Measurements from ENCODE around the gene MON1A. TPM values are rescaled to one million over a fixed set of nuclear protein-coding genes. Genes with fewer than 3 reads are reported as not detected.

The MON1A gene
- total RNA-seq, 2 donors from 2014 or later = 9.1 to 12.0 TPM

GRCh38 chr3:49898991-49899390, 30.6 kb downstream of the MON1A start:
- Mint-ChIP-seq H3K27me3 (ENCODE audit: low read depth) (no peaks in the 10 kb centered on the region), H3K36me3 (ENCODE audit: insufficient read depth in 2 of 2) (no peaks in the 10 kb centered on the region), H3K9me3 (no peaks in the 10 kb centered on the region), H3K4me1 (ENCODE audit: low read depth) (no peaks in the 10 kb centered on the region), H3K4me3 (no peak overlapping the region), H3K27ac (no peak overlapping the region)
- no peak for ATAC-seq (replicated peaks in 1 of 2)
- DNase-seq = no peak

DNA sequence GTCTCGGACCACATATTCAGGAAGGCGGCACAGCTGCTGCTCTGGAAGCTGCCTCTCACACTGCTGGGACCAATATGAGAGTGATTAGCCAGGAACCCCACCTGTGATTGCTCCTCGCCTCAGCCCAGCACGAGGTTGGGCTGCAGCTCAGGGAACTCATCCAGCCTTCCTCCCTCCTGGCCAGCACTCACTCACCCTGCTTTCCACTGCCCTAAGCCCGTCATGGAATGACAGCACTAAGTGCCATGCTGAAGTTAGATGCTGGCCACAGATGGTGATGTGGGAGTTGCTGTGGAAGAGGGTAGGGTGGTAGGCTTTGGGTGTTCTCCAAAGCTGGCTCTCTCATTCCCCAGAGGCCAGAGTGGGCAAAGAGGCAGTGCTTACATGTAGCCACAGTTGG, 33.3 kb downstream of the MON1A start:
- Mint-ChIP-seq H3K36me3 (ENCODE audit: insufficient read depth in 2 of 2) (no peaks in the 10 kb centered on the region), H3K4me3 (no peak overlapping the region), H3K27me3 (ENCODE audit: low read depth) (no peaks in the 10 kb centered on the region), H3K27ac (no peak overlapping the region), H3K4me1 (ENCODE audit: low read depth) (no peaks in the 10 kb centered on the region), H3K9me3 (no peaks in the 10 kb centered on the region)
- DNase-seq = no peak
- ATAC-seq (replicated peaks in 1 of 2) = no peak

GRCh38 chr3:49895791-49896190, 33.8 kb downstream of the MON1A start:
- DNase-seq (no peak), ATAC-seq (replicated peaks in 1 of 2) (no peak)
- no peak overlapping the region for H3K4me3 Mint-ChIP-seq
- no peaks in the 10 kb centered on the region for H3K27me3 Mint-ChIP-seq (ENCODE audit: low read depth)
- H3K9me3 Mint-ChIP-seq = no peaks in the 10 kb centered on the region
- no peaks in the 10 kb centered on the region for H3K4me1 Mint-ChIP-seq (ENCODE audit: low read depth)
- H3K27ac Mint-ChIP-seq = no peak overlapping the region
- H3K36me3 Mint-ChIP-seq (ENCODE audit: insufficient read depth in 2 of 2) = no peaks in the 10 kb centered on the region

DNA sequence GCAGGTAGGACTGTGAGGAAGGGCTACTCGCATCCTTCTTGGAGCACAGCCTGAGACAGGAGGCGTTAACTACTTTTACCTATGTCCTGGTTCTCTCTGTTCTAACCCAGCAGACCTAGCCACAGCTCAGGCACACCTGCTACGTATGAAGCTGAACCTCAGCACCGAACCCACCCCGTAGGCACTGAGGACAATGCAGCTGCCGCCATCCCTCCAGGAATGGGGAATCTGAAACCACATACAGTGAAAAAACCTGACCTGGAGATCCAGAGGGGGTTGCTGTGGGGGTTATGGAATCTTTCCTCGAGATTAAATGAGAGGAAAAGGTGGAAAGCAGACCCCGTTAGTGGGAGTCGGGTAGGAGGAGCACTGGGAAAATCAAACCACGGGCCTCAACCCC, 40.3 kb downstream of the MON1A start:
- DNase-seq = no peak
- Mint-ChIP-seq H3K4me3 (no peak overlapping the region), H3K27ac (no peak overlapping the region), H3K9me3 (no peaks in the 10 kb centered on the region), H3K27me3 (ENCODE audit: low read depth) (no peaks in the 10 kb centered on the region), H3K36me3 (ENCODE audit: insufficient read depth in 2 of 2) (no peaks in the 10 kb centered on the region), H3K4me1 (ENCODE audit: low read depth) (no peaks in the 10 kb centered on the region)
- no peak for ATAC-seq (replicated peaks in 1 of 2)

- H3K27me3 Mint-ChIP-seq (ENCODE audit: low read depth) = no peaks in the 10 kb centered on the region
- H3K36me3 Mint-ChIP-seq (ENCODE audit: insufficient read depth in 2 of 2) = no peaks in the 10 kb centered on the region
- DNase-seq (no peak), ATAC-seq (replicated peaks in 1 of 2) (no peak)
- H3K4me1 Mint-ChIP-seq (ENCODE audit: low read depth) = no peaks in the 10 kb centered on the region
- no peak overlapping the region for H3K4me3 Mint-ChIP-seq
- no peaks in the 10 kb centered on the region for H3K9me3 Mint-ChIP-seq
- no peak overlapping the region for H3K27ac Mint-ChIP-seq
Measured at GRCh38 chr3:49886922-49887265, 42.7 kb downstream of the MON1A start.

DNA sequence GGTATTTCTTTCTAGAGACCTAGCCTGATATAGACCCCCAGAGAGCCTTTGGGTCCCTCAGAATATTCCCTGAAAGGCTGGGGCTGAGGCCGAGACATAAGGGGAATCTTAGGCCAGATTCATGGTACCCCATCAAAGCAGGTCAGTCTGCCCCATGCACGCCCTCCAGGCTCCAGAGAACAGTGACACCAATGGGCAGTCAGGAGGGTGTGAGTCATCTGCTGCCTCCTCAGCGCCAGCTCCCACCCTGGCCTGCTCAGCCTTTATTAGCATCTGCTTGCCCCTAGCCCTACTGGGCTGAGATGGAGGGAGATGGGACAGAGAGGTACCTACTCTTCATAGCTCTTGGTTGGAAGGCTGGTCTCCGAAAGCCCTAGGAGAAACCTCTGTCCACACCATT, 45.6 kb downstream of the MON1A start:
- DNase-seq = no peak
- H3K4me1 Mint-ChIP-seq (ENCODE audit: low read depth) = no peaks in the 10 kb centered on the region
- H3K27ac Mint-ChIP-seq = no peak overlapping the region
- ATAC-seq (replicated peaks in 1 of 2) = no peak
- no peaks in the 10 kb centered on the region for H3K27me3 Mint-ChIP-seq (ENCODE audit: low read depth)
- no peak overlapping the region for H3K4me3 Mint-ChIP-seq
- no peaks in the 10 kb centered on the region for H3K9me3 Mint-ChIP-seq
- no peaks in the 10 kb centered on the region for H3K36me3 Mint-ChIP-seq (ENCODE audit: insufficient read depth in 2 of 2)

- DNase-seq = no peak
- Mint-ChIP-seq H3K27ac (no peak overlapping the region), H3K4me3 (no peak overlapping the region), H3K4me1 (ENCODE audit: low read depth) (no peaks in the 10 kb centered on the region), H3K27me3 (ENCODE audit: low read depth) (no peaks in the 10 kb centered on the region), H3K36me3 (ENCODE audit: insufficient read depth in 2 of 2) (no peaks in the 10 kb centered on the region), H3K9me3 (no peaks in the 10 kb centered on the region)
- no peak for ATAC-seq (replicated peaks in 1 of 2)
Measured at GRCh38 chr3:49882166-49882565, 47.4 kb downstream of the MON1A start.

- DNase-seq = no peak
- Mint-ChIP-seq H3K9me3 (no peaks in the 10 kb centered on the region), H3K27ac (no peak overlapping the region), H3K4me1 (ENCODE audit: low read depth) (no peaks in the 10 kb centered on the region), H3K36me3 (ENCODE audit: insufficient read depth in 2 of 2) (no peaks in the 10 kb centered on the region), H3K4me3 (no peak overlapping the region), H3K27me3 (ENCODE audit: low read depth) (no peaks in the 10 kb centered on the region)
- no peak for ATAC-seq (replicated peaks in 1 of 2)
Measured at GRCh38 chr3:49880581-49881315, 48.9 kb downstream of the MON1A start.

DNA sequence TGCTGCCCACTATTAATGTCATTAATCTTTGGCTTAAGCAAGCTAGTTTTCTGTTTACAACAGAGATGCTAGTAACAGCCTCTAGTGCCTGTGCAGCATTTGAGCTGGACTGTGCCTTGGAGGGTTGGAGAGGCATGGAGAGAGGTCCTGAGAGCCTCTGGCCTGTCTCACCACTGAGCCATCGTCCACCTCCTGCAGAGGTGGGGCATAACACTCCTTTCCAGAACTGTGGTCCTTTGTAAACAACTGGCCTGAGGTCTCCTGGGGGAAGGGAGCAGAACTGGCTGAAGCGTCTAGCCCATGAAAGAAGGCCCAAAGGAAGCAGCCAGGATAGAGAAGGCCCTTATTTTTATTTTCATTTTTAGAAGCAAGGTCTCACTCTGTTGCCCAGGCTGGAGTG, 49.9 kb downstream of the MON1A start:
- Mint-ChIP-seq H3K9me3 (no peaks in the 10 kb centered on the region), H3K27me3 (ENCODE audit: low read depth) (no peaks in the 10 kb centered on the region), H3K36me3 (ENCODE audit: insufficient read depth in 2 of 2) (no peaks in the 10 kb centered on the region), H3K4me1 (ENCODE audit: low read depth) (no peaks in the 10 kb centered on the region), H3K27ac (no peak overlapping the region), H3K4me3 (no peak overlapping the region)
- DNase-seq (no peak), ATAC-seq (replicated peaks in 1 of 2) (no peak)

DNA sequence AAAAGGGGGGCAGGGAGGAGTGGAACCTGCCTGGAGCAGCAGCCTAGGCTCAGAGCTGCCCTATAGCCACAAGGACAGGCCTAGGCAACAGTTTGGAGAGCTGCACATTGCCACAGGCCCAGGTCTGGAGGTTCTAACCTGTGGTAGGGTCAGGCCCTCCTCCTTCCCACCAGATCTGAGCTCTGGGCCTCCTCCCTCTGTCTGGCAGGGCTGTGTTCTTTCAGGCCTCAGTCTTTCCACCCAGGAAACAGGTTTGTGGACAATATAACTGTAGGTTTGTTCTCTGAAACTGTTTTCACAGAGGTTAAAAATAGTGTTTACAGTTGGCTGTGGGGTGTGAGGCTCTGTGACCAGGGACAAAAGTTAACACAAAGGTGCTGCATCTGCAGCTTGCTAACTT, 50.9 kb downstream of the MON1A start:
- Mint-ChIP-seq H3K9me3 (no peaks in the 10 kb centered on the region), H3K4me3 (no peak overlapping the region), H3K27me3 (ENCODE audit: low read depth) (no peaks in the 10 kb centered on the region), H3K4me1 (ENCODE audit: low read depth) (no peaks in the 10 kb centered on the region), H3K27ac (no peak overlapping the region), H3K36me3 (ENCODE audit: insufficient read depth in 2 of 2) (no peaks in the 10 kb centered on the region)
- no peak for DNase-seq
- no peak for ATAC-seq (replicated peaks in 1 of 2)

GRCh38 chr3:49877716-49878115, 51.9 kb downstream of the MON1A start:
- Mint-ChIP-seq H3K36me3 (ENCODE audit: insufficient read depth in 2 of 2) (no peaks in the 10 kb centered on the region), H3K27ac (no peak overlapping the region), H3K9me3 (no peaks in the 10 kb centered on the region), H3K4me3 (no peak overlapping the region), H3K4me1 (ENCODE audit: low read depth) (no peaks in the 10 kb centered on the region), H3K27me3 (ENCODE audit: low read depth) (no peaks in the 10 kb centered on the region)
- ATAC-seq (replicated peaks in 1 of 2) = no peak
- DNase-seq = no peak

GRCh38 chr3:49876567-49876966, 53.0 kb downstream of the MON1A start:
- no peaks in the 10 kb centered on the region for H3K9me3 Mint-ChIP-seq
- ATAC-seq (replicated peaks in 1 of 2) (no peak), DNase-seq (no peak)
- peaks cover 1% of the 10 kb centered on the region for H3K27me3 Mint-ChIP-seq (ENCODE audit: low read depth)
- H3K4me3 Mint-ChIP-seq = no peak overlapping the region
- no peak overlapping the region for H3K27ac Mint-ChIP-seq
- H3K36me3 Mint-ChIP-seq (ENCODE audit: insufficient read depth in 2 of 2) = no peaks in the 10 kb centered on the region
- H3K4me1 Mint-ChIP-seq (ENCODE audit: low read depth) = no peaks in the 10 kb centered on the region

GRCh38 chr3:49873623-49874022, 56.0 kb downstream of the MON1A start:
- Mint-ChIP-seq H3K4me3 (no peak overlapping the region), H3K36me3 (ENCODE audit: insufficient read depth in 2 of 2) (no peaks in the 10 kb centered on the region), H3K27me3 (ENCODE audit: low read depth) (peaks cover 8% of the 10 kb centered on the region), H3K4me1 (ENCODE audit: low read depth) (no peaks in the 10 kb centered on the region), H3K9me3 (no peaks in the 10 kb centered on the region), H3K27ac (no peak overlapping the region)
- no peak for DNase-seq
- no peak for ATAC-seq (replicated peaks in 1 of 2)

GRCh38 chr3:49872801-49873281, 56.8 kb downstream of the MON1A start:
- Mint-ChIP-seq H3K4me3 (no peak overlapping the region), H3K27ac (no peak overlapping the region), H3K9me3 (no peaks in the 10 kb centered on the region), H3K4me1 (ENCODE audit: low read depth) (no peaks in the 10 kb centered on the region), H3K36me3 (ENCODE audit: insufficient read depth in 2 of 2) (no peaks in the 10 kb centered on the region), H3K27me3 (ENCODE audit: low read depth) (peaks cover 16% of the 10 kb centered on the region)
- DNase-seq = peak; percentile 16 to 44
- ATAC-seq (replicated peaks in 1 of 2) = peak; percentile 38 to 65

Measured in activated T-cell treated with anti-CD3 and anti-CD28 coated beads, Interleukin-2, amount 50 U/mL, for 72 hours (primary cell).